ENCODE results near the gene TYW1B.
"Not testable (repeated sequence)": the region's sequence is repeated elsewhere in the genome, so short reads cannot be mapped to it uniquely, and the experiment has no call there.

DNA sequence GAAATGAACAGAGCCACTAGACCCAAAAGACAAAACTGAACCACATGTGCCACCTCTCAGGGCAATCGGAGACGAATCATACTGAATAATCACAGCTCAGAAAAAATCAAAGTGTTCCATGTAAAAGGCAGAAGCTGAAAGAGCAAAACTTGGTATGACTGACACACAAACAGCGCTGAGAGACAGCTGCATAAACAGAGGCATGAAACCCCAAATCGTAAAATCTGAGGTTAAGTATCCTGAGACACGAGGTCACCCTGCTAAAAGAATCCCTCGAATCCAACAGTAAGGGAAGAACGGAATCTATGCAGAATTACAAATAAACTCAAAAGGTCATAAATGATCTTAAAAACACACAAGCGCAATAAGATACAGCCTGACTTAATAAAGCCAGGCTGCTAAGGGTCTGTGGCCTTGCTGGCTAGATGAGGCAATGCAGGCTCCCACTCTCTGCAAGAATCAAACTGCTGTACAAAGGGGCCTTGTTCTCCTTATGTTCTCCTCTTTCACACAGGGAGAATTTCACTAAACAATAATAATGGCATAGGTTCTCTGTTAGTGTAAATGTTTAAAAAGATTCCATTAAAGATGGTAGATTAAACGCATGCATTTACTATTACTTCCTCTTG is 247.7 kb downstream of the TYW1B start:
- TF ChIP-seq, protein P1, sequence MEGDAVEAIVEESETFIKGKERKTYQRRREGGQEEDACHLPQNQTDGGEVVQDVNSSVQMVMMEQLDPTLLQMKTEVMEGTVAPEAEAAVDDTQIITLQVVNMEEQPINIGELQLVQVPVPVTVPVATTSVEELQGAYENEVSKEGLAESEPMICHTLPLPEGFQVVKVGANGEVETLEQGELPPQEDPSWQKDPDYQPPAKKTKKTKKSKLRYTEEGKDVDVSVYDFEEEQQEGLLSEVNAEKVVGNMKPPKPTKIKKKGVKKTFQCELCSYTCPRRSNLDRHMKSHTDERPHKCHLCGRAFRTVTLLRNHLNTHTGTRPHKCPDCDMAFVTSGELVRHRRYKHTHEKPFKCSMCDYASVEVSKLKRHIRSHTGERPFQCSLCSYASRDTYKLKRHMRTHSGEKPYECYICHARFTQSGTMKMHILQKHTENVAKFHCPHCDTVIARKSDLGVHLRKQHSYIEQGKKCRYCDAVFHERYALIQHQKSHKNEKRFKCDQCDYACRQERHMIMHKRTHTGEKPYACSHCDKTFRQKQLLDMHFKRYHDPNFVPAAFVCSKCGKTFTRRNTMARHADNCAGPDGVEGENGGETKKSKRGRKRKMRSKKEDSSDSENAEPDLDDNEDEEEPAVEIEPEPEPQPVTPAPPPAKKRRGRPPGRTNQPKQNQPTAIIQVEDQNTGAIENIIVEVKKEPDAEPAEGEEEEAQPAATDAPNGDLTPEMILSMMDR (conservative IDR thresholded peaks at IDR 0.05) = not testable (repeated sequence)
- not testable (repeated sequence) for TF ChIP-seq EZH2 (IDR thresholded peaks at IDR 0.05; ENCODE audit: low read depth)
